Stimulated activated CD4-positive, alpha-beta T cell treated with anti-CD3 and anti-CD28 coated beads, Interleukin-4, amount 100 ng/mL, for 24 hours (primary cell): Measurements from ENCODE around the gene OR4C15.

Source experiments
- DNase-seq: peaks from one replicate; pipeline ENCODE4 v3.0.0-alpha.2; 2020

OR4C15 gene

DNA sequence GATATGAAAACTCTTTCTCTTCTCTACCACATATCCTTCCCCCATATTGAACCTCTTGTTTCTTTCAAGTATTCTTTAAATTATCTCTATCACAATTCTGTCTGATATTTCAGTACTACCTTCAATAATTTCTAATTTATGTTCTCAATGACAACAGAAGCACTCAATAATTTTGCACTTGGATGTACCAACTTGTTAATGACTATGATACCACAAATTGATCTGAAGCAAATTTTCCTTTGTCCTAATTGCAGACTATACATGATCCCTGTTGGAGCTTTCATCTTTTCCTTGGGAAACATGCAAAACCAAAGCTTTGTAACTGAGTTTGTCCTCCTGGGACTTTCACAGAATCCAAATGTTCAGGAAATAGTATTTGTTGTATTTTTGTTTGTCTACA lies at the start of gene OR4C15:
Gene OR4C15 (plus strand): TSS at position 301 of the 400 bp plus-strand sequence. CDS start 0 bp downstream, at position 301.
- no peak for DNase-seq

DNA sequence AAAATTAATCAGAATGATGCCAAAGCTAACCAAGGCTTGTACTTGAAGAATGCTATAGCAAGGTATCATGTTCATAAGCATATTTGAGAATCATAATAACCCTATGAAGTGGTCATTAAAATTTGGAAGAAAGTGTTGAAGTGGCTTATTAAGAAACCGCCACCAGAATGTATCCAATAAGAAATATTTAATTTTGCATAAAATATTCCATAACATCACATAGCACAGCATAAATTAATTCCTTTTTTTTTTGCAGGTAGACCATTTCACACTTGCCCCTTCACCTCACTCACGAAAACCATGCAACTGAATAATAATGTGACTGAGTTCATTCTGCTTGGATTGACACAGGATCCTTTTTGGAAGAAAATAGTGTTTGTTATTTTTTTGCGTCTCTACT lies 17.6 kb downstream of the OR4C15 start, which contains the start of gene OR4C16:
Gene OR4C16 (plus strand): TSS at position 301 of the 400 bp plus-strand sequence. CDS start 0 bp downstream, at position 301.
- DNase-seq: no peak

- no peak for DNase-seq
Observed at GRCh38 chr11:55572548-55572947, 18.3 kb downstream of the OR4C15 start.
